Urothelium cell line (cell line): ENCODE measurements around the gene TGIF1.

Experiments
- DNase-seq: peaks from one replicate; pipeline ENCODE4 v3.0.0; 2011; ENCODE audit warnings: low spot score, mixed read lengths
- FAIRE-seq: peaks from 2 replicates; lab custom pipeline; 2011; peaks lifted over from hg19 to GRCh38; lab: Jason Lieb, UNC

TGIF1 gene

GRCh38 chr18:3427944-3428343, 22.0 kb upstream of the TGIF1 start:
- peak; percentile 88 for FAIRE-seq

DNA sequence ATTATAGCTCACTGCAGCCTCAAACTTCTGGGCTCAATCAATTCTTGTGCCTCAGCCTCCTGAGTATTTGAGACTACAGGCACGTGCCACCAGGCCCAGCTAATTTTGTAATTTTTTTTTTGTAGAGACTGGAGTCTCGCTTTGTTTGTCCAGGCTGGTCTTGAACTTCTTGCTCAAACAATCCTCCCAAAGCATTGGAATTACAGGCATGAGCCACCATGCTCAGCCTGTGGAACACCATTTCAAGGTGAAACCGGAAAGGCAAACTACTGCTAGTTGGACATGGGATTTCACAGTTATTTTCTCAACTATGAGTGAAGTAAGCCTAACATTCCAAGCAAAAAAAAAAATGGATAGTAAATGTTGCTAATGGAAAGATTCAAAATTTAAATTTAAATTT, 20.9 kb upstream of the TGIF1 start:
- DNase-seq, result no peak
- FAIRE-seq, result no peak

More at GRCh38 chr18:3427944-3428343, 22.0 kb upstream of the TGIF1 start:
- no peak for DNase-seq

DNA sequence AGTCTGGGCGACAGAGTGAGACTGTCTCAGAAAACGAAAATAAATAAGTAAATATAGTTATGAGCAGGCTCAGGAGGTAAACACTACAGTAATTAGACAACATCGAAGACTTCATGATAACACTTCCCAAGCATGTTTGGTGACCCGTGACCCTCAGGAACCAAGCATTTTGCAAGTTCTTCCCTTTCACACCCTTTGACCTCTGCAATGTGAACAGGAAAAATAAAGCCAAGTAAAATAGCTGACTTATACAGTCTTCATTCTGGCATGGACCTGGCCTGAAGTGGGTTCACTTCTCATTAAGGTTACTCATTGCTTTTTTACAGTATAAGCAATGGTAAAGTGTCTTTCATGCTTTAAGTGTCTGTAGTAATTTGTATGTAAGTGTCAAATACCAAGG, 15.3 kb upstream of the TGIF1 start:
- FAIRE-seq (no peak), DNase-seq (no peak)

GRCh38 chr18:3440341-3440740, 9.6 kb upstream of the TGIF1 start:
- no peak for DNase-seq
- no peak for FAIRE-seq

DNA sequence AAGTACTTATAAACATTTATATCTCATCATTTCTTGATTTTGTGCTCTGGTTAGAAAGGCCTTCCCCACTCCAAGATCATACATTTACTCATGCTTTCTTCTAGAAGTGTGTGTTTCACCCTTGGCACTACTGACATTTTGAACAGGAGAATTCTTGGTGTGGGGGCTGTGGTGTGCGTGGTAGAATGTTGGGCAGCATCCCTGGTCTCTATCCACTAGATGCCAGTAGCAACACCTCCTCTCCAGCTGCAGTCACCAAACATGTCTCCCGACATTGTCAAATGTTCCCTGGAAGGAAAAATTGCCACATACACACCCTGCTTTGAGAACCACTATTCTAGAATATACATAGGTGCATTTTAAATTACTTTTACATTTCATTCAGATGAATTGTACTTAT, 8.7 kb upstream of the TGIF1 start:
- DNase-seq, result peak; percentile 82
- FAIRE-seq, result peak; percentile 97

DNA sequence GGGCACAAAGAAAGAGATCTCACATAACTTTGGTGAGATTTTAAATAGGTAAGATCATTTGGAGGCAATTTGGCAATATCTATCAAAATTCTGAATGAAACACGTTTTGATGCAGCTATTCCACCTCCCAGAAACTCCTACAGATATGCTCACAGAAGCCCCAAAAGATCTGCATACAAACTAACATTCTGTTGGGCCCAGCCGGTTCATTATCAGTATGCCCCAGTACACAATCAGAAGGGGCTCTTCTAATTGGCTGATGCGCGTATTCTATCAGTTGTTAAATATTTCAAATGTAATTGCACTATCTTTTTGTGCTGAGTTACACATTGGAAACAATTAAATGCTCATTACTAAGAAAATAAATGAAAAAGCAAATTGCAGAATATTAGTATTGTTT, 7.1 kb upstream of the TGIF1 start:
- FAIRE-seq, result no peak

GRCh38 chr18:3444296-3444695, 5.7 kb upstream of the TGIF1 start:
- DNase-seq, result no peak
- no peak for FAIRE-seq

More for the DNA sequence above, 7.1 kb upstream of the TGIF1 start:
- DNase-seq, result no peak

DNA sequence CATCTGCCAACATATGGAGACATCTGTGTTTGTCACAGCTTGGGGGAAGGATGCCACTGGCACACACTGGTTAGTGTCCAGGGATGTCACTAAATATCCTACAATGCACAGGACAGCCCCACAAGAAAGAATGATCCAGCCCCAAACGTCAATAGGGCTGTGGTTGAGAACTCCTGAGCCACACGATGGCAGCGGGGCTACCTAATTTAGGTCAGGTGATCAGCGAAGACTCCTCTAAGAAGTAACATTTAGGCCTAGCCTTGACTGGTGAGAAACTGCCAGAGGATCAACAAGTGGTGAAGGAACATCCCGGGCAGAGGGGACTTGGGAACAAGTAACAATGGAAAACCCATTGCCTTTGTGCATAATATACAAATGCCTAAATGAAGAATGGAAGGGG, 5.0 kb upstream of the TGIF1 start:
- DNase-seq (no peak), FAIRE-seq (peak; percentile 91)

- FAIRE-seq (no peak), DNase-seq (peak; percentile 66)
Measured at GRCh38 chr18:3447068-3447894, 2.7 kb upstream of the TGIF1 start.

DNA sequence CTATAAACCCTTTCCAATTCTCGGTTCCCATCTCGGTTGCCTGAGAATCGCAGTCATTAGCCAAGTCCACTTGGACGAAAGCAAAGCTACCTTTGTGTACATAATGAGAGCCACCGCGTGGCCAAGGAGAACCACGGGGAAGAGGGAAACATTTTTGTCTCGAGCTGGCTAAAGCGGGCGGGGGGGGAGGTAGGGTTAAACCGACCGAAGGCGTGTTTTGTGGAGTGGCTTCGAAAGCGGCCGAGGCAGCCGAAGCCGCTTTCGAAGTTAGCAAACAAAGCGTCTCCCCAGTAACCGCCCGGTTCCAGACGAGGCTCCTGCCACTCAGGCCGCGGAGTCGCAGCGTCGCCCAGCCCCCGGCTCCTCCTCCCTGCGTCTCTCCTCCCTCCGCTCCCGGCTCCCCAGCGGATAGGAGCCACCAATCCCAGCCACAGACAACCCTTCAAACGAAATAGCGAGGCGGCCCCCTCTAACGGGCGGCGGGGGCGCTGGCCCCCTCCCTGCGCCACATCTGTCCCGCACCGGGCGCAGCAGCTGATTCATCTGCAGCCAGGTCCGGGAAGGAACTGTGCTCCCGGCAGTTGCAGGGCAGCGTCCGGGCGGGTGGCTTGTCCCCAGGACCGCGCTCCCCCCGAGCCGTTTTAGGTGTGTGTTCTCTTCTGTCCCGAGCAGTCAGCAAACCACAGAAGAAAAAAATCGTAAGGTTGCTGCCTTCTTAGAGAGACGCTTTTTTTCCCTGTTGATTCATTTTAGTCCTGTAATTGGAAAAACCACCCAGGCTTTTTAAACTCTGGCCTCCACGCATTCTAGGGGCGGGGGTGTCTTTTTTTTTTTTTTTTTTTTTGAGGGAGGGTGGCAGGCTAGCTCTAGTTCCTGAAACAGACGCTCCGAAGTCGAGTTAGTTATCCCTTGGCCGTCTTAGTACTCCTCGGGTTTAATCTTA, 1.8 kb upstream of the TGIF1 start:
- FAIRE-seq (peak; percentile 98), DNase-seq (peak; percentile 99)

DNA sequence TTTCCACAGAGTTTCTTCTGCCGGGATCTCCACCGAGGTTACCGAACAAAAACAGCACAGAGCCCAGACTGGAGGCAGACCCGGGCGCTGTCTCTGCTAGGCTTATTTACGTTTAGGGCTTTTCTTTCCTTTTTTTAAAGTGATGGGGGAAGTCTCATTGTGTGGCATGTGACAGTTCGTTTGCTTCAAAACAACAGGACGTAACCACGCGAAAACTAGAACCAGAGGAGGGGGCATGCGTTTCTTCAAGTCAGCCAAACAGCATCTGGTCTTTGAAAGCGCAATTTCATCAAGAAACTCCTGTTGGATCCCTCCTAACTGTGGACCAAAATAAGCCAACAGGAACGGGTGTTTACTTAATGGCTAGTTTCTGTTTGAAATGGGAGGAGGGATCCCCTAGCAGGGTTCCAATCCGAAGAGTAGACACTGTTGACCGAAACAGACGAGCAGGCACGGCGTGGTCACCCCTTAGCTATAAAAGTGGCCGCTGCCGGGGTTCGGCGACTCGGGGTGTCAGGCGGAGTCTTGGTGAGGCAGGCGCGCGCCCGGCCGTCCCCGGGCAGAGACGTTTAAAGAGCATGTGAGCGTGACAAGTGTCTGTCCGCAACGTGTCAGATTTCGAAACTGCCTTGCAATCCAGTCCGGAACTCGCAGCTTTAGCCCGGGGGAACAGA, 997 bp upstream of the TGIF1 start:
- DNase-seq, result no peak
- peak; percentile 27 for FAIRE-seq

DNA sequence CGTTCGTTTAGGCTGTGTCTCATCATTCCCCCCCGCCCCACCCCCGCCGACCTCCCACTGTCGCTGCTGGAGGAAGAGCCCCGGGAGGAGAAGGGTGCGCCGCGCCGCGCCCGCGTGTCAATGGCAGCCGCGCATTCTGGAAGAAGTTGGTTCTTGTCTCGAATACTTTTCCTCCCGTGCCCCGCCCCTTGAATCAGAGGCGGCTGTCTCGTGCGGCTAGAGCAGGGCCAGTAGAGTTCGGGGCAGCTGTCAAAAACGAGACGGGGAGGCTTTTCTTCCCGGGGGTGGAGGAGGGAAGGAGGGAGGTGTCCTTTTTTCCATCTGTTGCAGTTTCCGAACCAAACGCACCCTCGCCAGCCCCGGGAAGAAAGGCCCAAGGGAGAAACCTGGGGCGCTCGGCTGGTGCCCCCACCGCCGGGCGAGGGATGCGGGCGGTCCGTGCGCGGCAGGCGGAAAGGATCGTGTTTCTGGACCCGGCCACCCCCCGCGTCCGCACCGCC, 410 bp upstream of the TGIF1 start:
- no peak for FAIRE-seq
- DNase-seq, result peak; percentile 85

- FAIRE-seq, result no peak
Measured at GRCh38 chr18:3450799-3451182, 819 bp downstream of the TGIF1 start.

GRCh38 chr18:3451183-3451988, 1.4 kb downstream of the TGIF1 start:
- DNase-seq (peak; percentile 98), FAIRE-seq (peak; percentile 96)

More at GRCh38 chr18:3450799-3451182, 819 bp downstream of the TGIF1 start:
- DNase-seq, result peak; percentile 43

- DNase-seq, result peak; percentile 73
- no peak for FAIRE-seq
Measured at GRCh38 chr18:3451989-3452749, 2.2 kb downstream of the TGIF1 start.

DNA sequence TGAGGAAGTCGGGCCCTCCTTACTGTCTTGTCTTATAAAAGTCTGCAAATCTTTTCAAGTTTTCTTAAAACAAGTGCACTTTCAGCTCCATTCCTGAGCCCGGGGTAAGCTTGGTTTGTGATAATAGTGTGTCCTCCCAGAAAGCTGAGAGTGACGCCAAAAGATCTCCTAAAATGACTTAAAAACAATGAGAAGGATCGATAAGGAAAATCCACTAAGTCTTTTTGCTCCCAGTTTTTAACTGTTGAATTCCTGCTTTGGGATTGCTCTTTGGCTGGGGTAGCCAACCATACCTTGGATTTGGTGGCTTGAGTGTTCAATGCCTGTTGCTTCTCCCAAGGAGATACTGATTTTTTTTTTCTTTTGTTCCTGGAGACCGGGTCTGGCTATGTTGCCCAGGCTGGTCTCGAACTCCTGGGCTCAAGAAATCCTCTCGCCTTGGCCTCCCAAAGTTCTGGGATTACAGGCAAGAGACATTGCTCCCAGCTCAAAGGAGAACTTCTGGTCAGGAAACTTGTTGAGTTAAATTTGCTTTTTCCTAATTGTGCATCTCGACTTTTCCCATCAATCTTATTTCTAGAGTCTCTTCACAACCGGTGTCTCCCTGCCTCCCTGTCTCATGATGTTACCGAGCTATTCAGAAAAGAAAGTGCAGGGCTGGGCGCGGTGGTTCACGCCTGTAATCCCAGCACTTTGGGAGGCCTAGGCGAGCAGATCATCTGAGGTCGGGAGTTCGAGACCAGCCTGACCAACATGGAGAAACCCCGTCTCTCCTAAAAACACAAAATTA, 3.0 kb downstream of the TGIF1 start:
- DNase-seq, result no peak
- FAIRE-seq, result no peak

DNA sequence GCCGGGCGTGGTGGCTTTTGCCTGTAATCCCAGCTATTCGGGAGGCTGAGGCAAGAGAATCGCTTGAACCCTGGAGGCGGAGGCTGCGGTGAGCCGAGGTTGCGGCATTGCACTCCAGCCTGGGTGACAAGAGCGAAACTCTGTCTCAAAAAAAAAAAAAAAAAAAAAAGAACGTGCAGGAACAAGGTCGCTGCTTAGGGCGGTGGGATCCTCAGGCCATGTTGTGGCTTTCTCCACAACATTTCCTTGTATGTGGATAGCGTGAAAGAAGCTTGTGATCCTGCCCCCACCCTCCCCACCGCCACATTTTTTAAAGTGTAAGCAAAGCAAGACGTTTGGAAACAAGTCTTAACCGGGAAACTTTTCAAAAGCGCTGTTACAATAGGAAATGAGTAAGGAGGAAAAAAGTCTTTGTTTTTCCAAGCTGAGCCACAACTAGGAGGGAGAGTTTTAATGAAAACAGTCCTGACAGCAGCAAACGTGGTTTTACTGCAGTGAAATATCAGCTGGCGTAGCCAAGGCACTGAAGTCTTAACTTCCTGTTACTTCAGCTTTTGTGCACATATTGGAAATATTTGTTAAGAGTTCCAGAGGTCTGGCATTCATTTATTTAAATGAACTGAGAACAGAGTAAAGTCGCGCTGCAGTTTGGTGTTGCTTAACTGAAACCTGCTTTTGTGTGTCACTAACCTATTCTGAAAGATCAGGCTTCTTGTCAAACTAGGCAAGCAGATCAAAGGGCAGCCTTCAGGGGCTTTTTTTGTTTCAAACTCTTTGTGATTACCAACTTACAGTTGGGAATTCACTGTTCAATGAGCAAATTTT, 3.8 kb downstream of the TGIF1 start:
- FAIRE-seq (peak; percentile 68), DNase-seq (peak; percentile 53)
